SK-N-SH (cell line): ENCODE measurements around the gene MLEC. TPM values are rescaled to one million over a fixed set of nuclear protein-coding genes. Genes with fewer than 3 reads are reported as not detected.

Experiments
- CTCF ChIA-PET: fragments of 300-600, 350-600 bp; formaldehyde crosslinking; extraction: SDS; loops from one replicate; lab custom pipeline; 2021; lab: Yijun Ruan, JAX
- POLR2A ChIA-PET: fragments of 350-600 bp; sonication (Branson Sonifier 250); formaldehyde crosslinking; extraction: SDS; loops from one replicate; lab custom pipeline; 2020; ENCODE audit warnings: antibody characterized with exemption, inconsistent platforms; lab: Yijun Ruan, JAX
- DNase-seq: peaks from one replicate; pipeline ENCODE4 v3.0.0; 2012
- H2AFZ ChIP-seq: fragments of 200-600 bp; sonication (generic); 2 replicates; pipeline ENCODE4 v1.8.1; 2016; ENCODE audit warnings: antibody characterized with exemption, mild to moderate bottlenecking, low read depth
- H3F3A ChIP-seq: fragments of 200-600 bp; sonication (generic); replicated peaks from 2 replicates; pipeline ENCODE3; 2016; ENCODE audit warnings: antibody characterized with exemption, mild to moderate bottlenecking; ENCODE audit not compliant: insufficient read depth
- H3K27ac ChIP-seq, 2 experiments: fragments of 200-500 bp in 1 of 2; fragments of 200-600 bp in 1 of 2; sonication (Bioruptor generic) in 1 of 2; sonication (generic), shearing (Covaris generic) in 1 of 2; 2 replicates each; pipeline versions ENCODE4 v1.5.1 to v1.6.1; 2014 to 2016; ENCODE audit warnings: low read depth in 2 of 2, inconsistent platforms in 1 of 2, low read length in 1 of 2, mild to moderate bottlenecking in 1 of 2, mixed read lengths in 1 of 2
- H3K27me3 ChIP-seq: fragments of 200-600 bp; sonication (generic), shearing (Covaris generic); 2 replicates; pipeline ENCODE4 v1.6.1; 2016; ENCODE audit warnings: mixed run types; ENCODE audit not compliant: insufficient read depth
- H3K36me3 ChIP-seq, 2 experiments: fragments of 200-500 bp in 1 of 2; fragments of 200-600 bp in 1 of 2; sonication (Bioruptor generic) in 1 of 2; sonication (generic) in 1 of 2; replicated peaks in 1 of 2; 2 replicates each; pipeline versions ENCODE3 to v1.5.1; 2014 to 2016; ENCODE audit warnings: low read length in 1 of 2, mild to moderate bottlenecking in 1 of 2; ENCODE audit not compliant: insufficient read depth in 2 of 2, control insufficient read depth in 1 of 2
- H3K4me1 ChIP-seq, 2 experiments: fragments of 200-500 bp in 1 of 2; fragments of 200-600 bp in 1 of 2; sonication (Bioruptor generic) in 1 of 2; sonication (generic), shearing (Covaris generic) in 1 of 2; 2 replicates each; pipeline versions ENCODE4 v1.5.1 to v1.6.1; 2014 to 2016; ENCODE audit warnings: low read depth in 1 of 2, low read length in 1 of 2, mixed run types in 1 of 2; ENCODE audit not compliant: insufficient read depth in 2 of 2, control insufficient read depth in 1 of 2
- H3K4me2 ChIP-seq: fragments of 200-600 bp; sonication (generic), shearing (Covaris generic); 2 replicates; pipeline ENCODE4 v1.6.1; 2017; ENCODE audit warnings: mixed run types
- H3K4me3 ChIP-seq, 2 experiments: fragments of 200-500 bp in 1 of 2; fragments of 200-600 bp in 1 of 2; sonication (Bioruptor generic) in 1 of 2; sonication (generic), shearing (Covaris generic) in 1 of 2; 2 replicates each; pipeline versions ENCODE4 v1.5.1 to v1.8.1; 2014 to 2016; ENCODE audit warnings: low read depth in 2 of 2, inconsistent platforms in 1 of 2, low read length in 1 of 2, mild to moderate bottlenecking in 1 of 2, mixed read lengths in 1 of 2, moderate library complexity in 1 of 2
- H3K79me2 ChIP-seq: fragments of 200-600 bp; sonication (generic); 2 replicates; pipeline ENCODE4 v1.8.1; 2017; ENCODE audit warnings: mild to moderate bottlenecking; ENCODE audit not compliant: insufficient read depth
- H3K9ac ChIP-seq: fragments of 200-600 bp; sonication (generic); 2 replicates; pipeline ENCODE4 v1.6.1; 2017; ENCODE audit warnings: mixed run types
- H3K9me2 ChIP-seq: fragments of 200-600 bp; sonication (generic); 2 replicates; pipeline ENCODE4 v1.6.1; 2017; ENCODE audit warnings: mixed run types
- H3K9me3 ChIP-seq: fragments of 200-600 bp; sonication (generic); 2 replicates; pipeline ENCODE4 v1.6.1; 2017; ENCODE audit warnings: mixed run types, mild to moderate bottlenecking, moderate library complexity
- H4K20me1 ChIP-seq: fragments of 200-600 bp; sonication (generic); 2 replicates; pipeline ENCODE4 v1.6.1; 2017; ENCODE audit warnings: mild to moderate bottlenecking, mixed run types; ENCODE audit not compliant: insufficient read depth
- CHD2 ChIP-seq: fragments of 150-350 bp; IDR thresholded peaks from 2 replicates; pipeline ENCODE4 v1.6.1; 2018; ENCODE audit warnings: low read length; ENCODE audit not compliant: partially characterized antibody
- ELF1 ChIP-seq: IDR thresholded peaks from 2 replicates; pipeline ENCODE4 v1.4.0; 2012
- EP300 ChIP-seq, 2 experiments: IDR thresholded peaks; 2 replicates each; pipeline versions ENCODE4 v1.4.0 to v1.6.1; 2012; ENCODE audit warnings: borderline replicate concordance in 1 of 2, low read depth in 1 of 2, low read length in 1 of 2
- GABPA ChIP-seq: IDR thresholded peaks from 2 replicates; pipeline ENCODE4 v1.4.0; 2012; ENCODE audit warnings: low read depth, mild to moderate bottlenecking
- GATA2 ChIP-seq: sonication (generic); formaldehyde crosslinking; IDR thresholded peaks from 2 replicates; pipeline ENCODE4 v1.5.0; 2020; ENCODE audit warnings: mild to moderate bottlenecking, missing genetic modification reagents
- JUND ChIP-seq: IDR thresholded peaks from 2 replicates; pipeline ENCODE4 v1.4.0; 2012
- MXI1 ChIP-seq: IDR thresholded peaks from 2 replicates; pipeline ENCODE4 v1.6.1; 2012; ENCODE audit warnings: mild to moderate bottlenecking, low read depth, low read length, improper control_type of control experiment
- NFIC ChIP-seq: IDR thresholded peaks from 2 replicates; pipeline ENCODE4 v1.4.0; 2012; ENCODE audit warnings: borderline replicate concordance
- NRF1 ChIP-seq: IDR thresholded peaks from 2 replicates; pipeline ENCODE4 v1.6.1; 2012; ENCODE audit warnings: low read depth, mild to moderate bottlenecking, low read length
- POLR2AphosphoS5 ChIP-seq: IDR thresholded peaks from 2 replicates; pipeline ENCODE4 v1.6.1; 2012; ENCODE audit warnings: low read depth, low read length
- RAD21 ChIP-seq: IDR thresholded peaks from 2 replicates; pipeline ENCODE4 v1.6.1; 2012; ENCODE audit warnings: mild to moderate bottlenecking, low read length
- RXRA ChIP-seq: IDR thresholded peaks from 2 replicates; pipeline ENCODE4 v1.4.0; 2012; ENCODE audit warnings: low read depth, mild to moderate bottlenecking, borderline replicate concordance
- TCF12 ChIP-seq: IDR thresholded peaks from 2 replicates; pipeline ENCODE4 v1.4.0; 2012
- TEAD4 ChIP-seq: IDR thresholded peaks from 2 replicates; pipeline ENCODE4 v1.4.0; 2012; ENCODE audit warnings: mild to moderate bottlenecking, borderline replicate concordance; ENCODE audit not compliant: insufficient read depth
- YY1 ChIP-seq: IDR thresholded peaks from 2 replicates; pipeline ENCODE4 v1.4.0; 2012; ENCODE audit warnings: low read depth, mild to moderate bottlenecking
- WGBS: methylation state at CpG from one replicate; pipeline ENCODE4 v1.1.6; 2017; ENCODE audit warnings: low lambda C conversion rate; 5-methylcytosine and 5-hydroxymethylcytosine counted together
- polyA plus RNA-seq, 3 experiments: library from polyadenylated mRNA; depleted of rRNA; stranded (reverse); fragments of >200 nt; gene quantifications; 2 replicates each; pipeline ENCODE4 v1.2.3, GENCODE V29; 2012
- TF ChIP-seq, protein P1 (sequence below): IDR thresholded peaks from 2 replicates; pipeline ENCODE4 v1.4.0; 2012; ENCODE audit warnings: low read depth, borderline replicate concordance
- TF ChIP-seq, protein P2 (sequence below): fragments of 150-350 bp; IDR thresholded peaks from 2 replicates; pipeline ENCODE4 v1.6.1; 2017; ENCODE audit warnings: antibody characterized with exemption, low read length, low read depth, borderline replicate concordance

The MLEC gene
- polyA plus RNA-seq, 1 of the 3 experiments (the other 2 are of a cell fraction): 23.4 TPM

DNA sequence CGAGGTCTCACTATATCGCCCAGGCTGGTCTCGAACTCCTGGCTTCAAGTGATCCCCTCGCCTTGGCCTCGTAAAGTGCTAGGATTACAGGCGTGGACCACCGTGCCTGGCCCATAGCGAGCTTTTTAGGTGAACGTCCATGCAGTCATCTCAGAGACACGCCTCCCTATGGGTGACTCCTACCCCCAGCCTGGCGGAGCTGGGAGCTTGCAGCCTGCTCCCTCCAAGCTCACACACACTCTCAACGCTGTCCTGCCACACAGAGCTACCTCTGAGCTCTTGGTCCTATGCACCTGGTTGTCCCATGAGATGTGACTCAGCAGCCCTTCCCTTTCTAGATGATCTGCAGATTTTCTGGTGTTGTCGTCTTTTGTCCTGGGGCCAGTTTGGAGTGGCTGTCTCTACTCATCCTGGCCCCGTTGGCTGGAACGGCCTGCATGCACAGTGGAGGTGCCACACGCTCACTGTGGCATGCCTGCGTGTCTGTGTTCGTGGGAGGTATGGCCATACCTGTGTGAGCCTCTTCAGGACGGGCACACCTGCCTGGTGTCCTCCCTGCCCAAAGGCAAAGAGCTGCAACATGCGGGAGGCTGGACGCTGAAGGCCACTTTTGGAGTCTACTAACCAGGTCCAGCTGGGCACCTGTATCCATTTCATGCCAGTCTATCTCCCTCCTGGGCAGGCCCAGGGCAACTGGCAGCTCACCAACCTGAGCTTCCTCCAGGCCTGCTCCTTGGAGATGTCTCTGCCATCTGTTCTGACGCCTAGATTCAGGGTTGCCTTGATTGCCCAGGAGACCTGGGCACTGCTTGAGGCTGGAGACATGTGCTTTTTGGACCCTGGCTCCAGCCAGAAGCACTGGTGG is 28.4 kb upstream of the MLEC start:
- H3K9me2 ChIP-seq: no peaks in the 10 kb centered on the region
- H3K4me3 ChIP-seq: no peak overlapping the region
- no peaks in the 10 kb centered on the region for H3K4me1 ChIP-seq
- no peak overlapping the region for H3K4me2 ChIP-seq
- H3K9me3 ChIP-seq: no peaks in the 10 kb centered on the region
- 71% methylated on average over 15 of the region's 22 CpGs for WGBS
- no peak overlapping the region for H3K27ac ChIP-seq
- peaks cover 5% of the 10 kb centered on the region; the same call in 1 of the 2 replicates for H3K27me3 ChIP-seq
- TF ChIP-seq CHD2 (no peak), POLR2AphosphoS5 (no peak), TEAD4 (no peak), EP300 (IDR thresholded peaks at IDR 0.05; ENCODE audit: borderline replicate concordance in 1 of 2, low read depth in 1 of 2, low read length in 1 of 2) (no peak), ELF1 (no peak), NFIC (no peak), GABPA (no peak), RXRA (no peak), YY1 (no peak), RAD21 (no peak), NRF1 (no peak), GATA2 (CRISPR knock-in tag) (no peak), TCF12 (no peak), MXI1 (no peak), JUND (no peak)
- TF ChIP-seq, protein P1, sequence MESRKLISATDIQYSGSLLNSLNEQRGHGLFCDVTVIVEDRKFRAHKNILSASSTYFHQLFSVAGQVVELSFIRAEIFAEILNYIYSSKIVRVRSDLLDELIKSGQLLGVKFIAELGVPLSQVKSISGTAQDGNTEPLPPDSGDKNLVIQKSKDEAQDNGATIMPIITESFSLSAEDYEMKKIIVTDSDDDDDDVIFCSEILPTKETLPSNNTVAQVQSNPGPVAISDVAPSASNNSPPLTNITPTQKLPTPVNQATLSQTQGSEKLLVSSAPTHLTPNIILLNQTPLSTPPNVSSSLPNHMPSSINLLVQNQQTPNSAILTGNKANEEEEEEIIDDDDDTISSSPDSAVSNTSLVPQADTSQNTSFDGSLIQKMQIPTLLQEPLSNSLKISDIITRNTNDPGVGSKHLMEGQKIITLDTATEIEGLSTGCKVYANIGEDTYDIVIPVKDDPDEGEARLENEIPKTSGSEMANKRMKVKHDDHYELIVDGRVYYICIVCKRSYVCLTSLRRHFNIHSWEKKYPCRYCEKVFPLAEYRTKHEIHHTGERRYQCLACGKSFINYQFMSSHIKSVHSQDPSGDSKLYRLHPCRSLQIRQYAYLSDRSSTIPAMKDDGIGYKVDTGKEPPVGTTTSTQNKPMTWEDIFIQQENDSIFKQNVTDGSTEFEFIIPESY: no peak
- TF ChIP-seq, protein P2, sequence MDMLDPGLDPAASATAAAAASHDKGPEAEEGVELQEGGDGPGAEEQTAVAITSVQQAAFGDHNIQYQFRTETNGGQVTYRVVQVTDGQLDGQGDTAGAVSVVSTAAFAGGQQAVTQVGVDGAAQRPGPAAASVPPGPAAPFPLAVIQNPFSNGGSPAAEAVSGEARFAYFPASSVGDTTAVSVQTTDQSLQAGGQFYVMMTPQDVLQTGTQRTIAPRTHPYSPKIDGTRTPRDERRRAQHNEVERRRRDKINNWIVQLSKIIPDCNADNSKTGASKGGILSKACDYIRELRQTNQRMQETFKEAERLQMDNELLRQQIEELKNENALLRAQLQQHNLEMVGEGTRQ: no peak
- H3K36me3 ChIP-seq: no peaks in the 10 kb centered on the region
- no peaks in the 10 kb centered on the region for H3K79me2 ChIP-seq
- no peak for DNase-seq
- no peak overlapping the region for H2AFZ ChIP-seq
- H3K9ac ChIP-seq: no peak overlapping the region
- H3F3A ChIP-seq: no peaks in the 10 kb centered on the region
- no peaks in the 10 kb centered on the region for H4K20me1 ChIP-seq
- ChIA-PET CTCF (interaction anchor here (6.5 kb wide), 1 partner anchor 10 kb away, joined by 49 read pairs; no protein-coding TSS in a partner anchor), POLR2A (no interaction called here)
